Kidney (tissue), 14 donors: Measurements from ENCODE around the gene CHSY1. TPM values are rescaled to one million over a fixed set of nuclear protein-coding genes. Genes with fewer than 3 reads are reported as not detected.

Source experiments
- DNase-seq, 5 donors: peaks; one replicate each; pipeline ENCODE4 v3.0.0-alpha.2; 2013 to 2020
- FAIRE-seq: peaks from 2 replicates; lab custom pipeline; 2012; peaks lifted over from hg19 to GRCh38; lab: Jason Lieb, UNC
- H3K27ac ChIP-seq, 2 donors: one replicate each; pipeline ENCODE4 v1.7.0; 2013; ENCODE audit warnings: low read depth in 2 of 2, low read length in 2 of 2, inconsistent platforms in 1 of 2
- H3K27me3 ChIP-seq: one replicate; pipeline ENCODE4 v1.7.1; 2013; ENCODE audit warnings: low read length, inconsistent platforms; ENCODE audit not compliant: control insufficient read depth, insufficient read depth
- H3K36me3 ChIP-seq, 3 donors: one replicate each; pipeline versions ENCODE4 v1.7.0 to v1.7.1; 2013; ENCODE audit warnings: low read length in 3 of 3, control low read depth in 1 of 3, inconsistent platforms in 1 of 3; ENCODE audit not compliant: insufficient read depth in 3 of 3, control insufficient read depth in 2 of 3
- H3K4me1 ChIP-seq, 3 donors: one replicate each; pipeline versions ENCODE4 v1.7.0 to v1.7.1; 2013; ENCODE audit warnings: low read length in 3 of 3, inconsistent platforms in 1 of 3, low read depth in 1 of 3; ENCODE audit not compliant: control insufficient read depth in 2 of 3, insufficient read depth in 2 of 3
- H3K4me3 ChIP-seq, 3 donors: one replicate each; pipeline versions ENCODE4 v1.7.0 to v1.8.1; 2013; ENCODE audit warnings: low read length in 3 of 3, control low read depth in 1 of 3, inconsistent platforms in 1 of 3
- H3K9ac ChIP-seq, 3 donors: one replicate each; pipeline versions ENCODE4 v1.7.0 to v1.7.1; 2013; ENCODE audit warnings: low read length in 3 of 3, control low read depth in 1 of 3, inconsistent platforms in 1 of 3
- H3K9me3 ChIP-seq, 3 donors: one replicate each; pipeline versions ENCODE4 v1.7.0 to v1.7.1; 2013; ENCODE audit warnings: low read length in 3 of 3, control low read depth in 1 of 3, inconsistent platforms in 1 of 3; ENCODE audit not compliant: control insufficient read depth in 2 of 3, insufficient read depth in 1 of 3
- intact Hi-C: fragments of 100-400 bp; cut with DNase I; formaldehyde crosslinking; loops from one replicate; pipeline ENCODE4 v1.11.1; 2022
- polyA plus RNA-seq: library from polyadenylated mRNA; stranded (reverse); fragments of 350-450 nt; fragmentation: Illumina TruSeq; extraction: RNeasy Lipid Tissue Mini Kit (QIAGEN cat#74804); gene quantifications from one replicate; pipeline ENCODE4 v1.2.3, GENCODE V29; 2014; ENCODE audit warnings: low read depth, low replicate concordance; ENCODE audit not compliant: insufficient read depth
- total RNA-seq: library from RNA; stranded (reverse); fragmentation: NEBNext Ultra II Directional; extraction: Animal tissue kit (Norgen Biotek cat#: 25700); gene quantifications from one replicate; pipeline ENCODE4 v1.2.1, GENCODE V29; 2021
- TF ChIP-seq, protein P1 (sequence below): IDR thresholded peaks from 3 replicates; pipeline ENCODE4 v1.5.1; 2012; ENCODE audit warnings: mild to moderate bottlenecking, moderate library complexity, borderline replicate concordance; ENCODE audit not compliant: insufficient read depth; ENCODE audit errors: extremely low read depth
- donor health status: control.
- donor health status: control.
- donor health status: control.
- donor health status: control.
- donor health status: control.
- donor health status: DM: yes; HTN: yes; CAD: no.
- donor health status: Normal renal cell carcinoma (clear cell type).

CHSY1 gene
- total and polyA plus RNA-seq, 2 donors from 2014 or later = 7.2 to 41.6 TPM

DNA sequence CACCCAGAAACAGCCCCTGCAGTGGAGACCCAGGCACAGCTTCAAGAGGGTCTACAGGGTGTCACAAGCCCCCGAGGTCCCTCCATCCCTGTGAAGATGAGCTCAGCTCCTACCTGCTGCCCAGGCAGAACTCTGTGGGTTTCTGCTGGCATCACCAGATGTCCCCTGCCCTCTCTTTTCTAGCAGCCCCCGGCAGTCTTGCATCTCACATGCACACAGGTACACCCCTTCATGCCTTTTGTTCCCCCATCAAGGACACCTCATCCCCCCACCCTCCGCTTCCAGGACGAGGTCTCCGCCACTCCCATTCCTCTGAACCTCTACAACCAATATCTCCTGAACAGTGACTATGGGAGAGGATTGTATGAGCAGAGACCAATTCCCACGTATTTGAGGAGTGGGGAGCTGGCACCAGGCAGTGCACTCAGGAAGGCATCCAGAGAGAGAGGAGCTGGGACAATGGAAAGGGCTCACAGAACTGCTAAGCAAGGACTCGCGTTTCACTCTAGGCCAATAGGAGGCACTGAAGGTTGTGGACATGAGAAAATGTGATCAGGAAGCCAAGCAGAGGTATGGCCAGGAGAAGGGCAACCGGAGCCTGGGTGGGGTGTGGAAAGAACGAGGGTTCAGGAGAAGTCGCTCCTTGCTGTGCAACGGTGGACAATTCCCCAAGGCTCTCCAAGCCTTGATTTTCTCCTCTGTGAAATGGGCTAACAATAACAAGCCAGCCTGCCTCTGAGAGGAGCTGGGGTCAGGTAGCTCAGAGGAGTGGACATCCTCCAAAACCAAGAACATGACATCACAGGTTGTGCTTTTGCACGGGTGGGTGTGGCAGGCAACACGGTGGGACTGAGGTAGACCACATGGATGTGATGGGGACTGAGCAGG, 115.2 kb downstream of the CHSY1 start:
- intact Hi-C loops = no loop called here
- Histone ChIP-seq H3K9ac (no peak overlapping the region), H3K36me3 (no peaks in the 10 kb centered on the region), H3K27me3 (no peaks in the 10 kb centered on the region), H3K9me3 (peaks cover 0 to 3% (median 0%) of the 10 kb centered on the region in 3 donors), H3K4me1 (no peaks in the 10 kb centered on the region), H3K4me3 (no peak overlapping the region), H3K27ac (no peak overlapping the region)
- TF ChIP-seq, protein P1, sequence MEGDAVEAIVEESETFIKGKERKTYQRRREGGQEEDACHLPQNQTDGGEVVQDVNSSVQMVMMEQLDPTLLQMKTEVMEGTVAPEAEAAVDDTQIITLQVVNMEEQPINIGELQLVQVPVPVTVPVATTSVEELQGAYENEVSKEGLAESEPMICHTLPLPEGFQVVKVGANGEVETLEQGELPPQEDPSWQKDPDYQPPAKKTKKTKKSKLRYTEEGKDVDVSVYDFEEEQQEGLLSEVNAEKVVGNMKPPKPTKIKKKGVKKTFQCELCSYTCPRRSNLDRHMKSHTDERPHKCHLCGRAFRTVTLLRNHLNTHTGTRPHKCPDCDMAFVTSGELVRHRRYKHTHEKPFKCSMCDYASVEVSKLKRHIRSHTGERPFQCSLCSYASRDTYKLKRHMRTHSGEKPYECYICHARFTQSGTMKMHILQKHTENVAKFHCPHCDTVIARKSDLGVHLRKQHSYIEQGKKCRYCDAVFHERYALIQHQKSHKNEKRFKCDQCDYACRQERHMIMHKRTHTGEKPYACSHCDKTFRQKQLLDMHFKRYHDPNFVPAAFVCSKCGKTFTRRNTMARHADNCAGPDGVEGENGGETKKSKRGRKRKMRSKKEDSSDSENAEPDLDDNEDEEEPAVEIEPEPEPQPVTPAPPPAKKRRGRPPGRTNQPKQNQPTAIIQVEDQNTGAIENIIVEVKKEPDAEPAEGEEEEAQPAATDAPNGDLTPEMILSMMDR = no peak
- no peak for FAIRE-seq
- DNase-seq = peak in 1 of 5 donors; percentile 31

- H3K27me3 ChIP-seq = no peaks in the 10 kb centered on the region
- peaks cover 0 to 3% (median 0%) of the 10 kb centered on the region in 3 donors for H3K9me3 ChIP-seq
- TF ChIP-seq, protein P1 = no peak
- no peak overlapping the region for H3K9ac ChIP-seq
- H3K4me3 ChIP-seq = no peak overlapping the region
- no peaks in the 10 kb centered on the region for H3K36me3 ChIP-seq
- DNase-seq (peak in 1 of 5 donors; percentile 54), FAIRE-seq (no peak)
- no peak overlapping the region for H3K27ac ChIP-seq
- H3K4me1 ChIP-seq = no peaks in the 10 kb centered on the region
- intact Hi-C loops = no loop called here
Measured at GRCh38 chr15:101135532-101136166, 116.2 kb downstream of the CHSY1 start.

- H3K27ac ChIP-seq = no peak overlapping the region
- H3K36me3 ChIP-seq = no peaks in the 10 kb centered on the region
- no peaks in the 10 kb centered on the region for H3K27me3 ChIP-seq
- peaks cover 0 to 3% (median 0%) of the 10 kb centered on the region in 3 donors for H3K9me3 ChIP-seq
- FAIRE-seq = no peak
- H3K9ac ChIP-seq = no peak overlapping the region
- intact Hi-C loops = no loop called here
- DNase-seq = no peak
- H3K4me3 ChIP-seq = no peak overlapping the region
- TF ChIP-seq, protein P1 = no peak
- no peaks in the 10 kb centered on the region for H3K4me1 ChIP-seq
Measured at GRCh38 chr15:101134780-101135179, 117.1 kb downstream of the CHSY1 start.
